HFF-Myc (cell line): Measurements from ENCODE around the gene KLK14.

ENCODE experiments used
- DNase-seq: peaks from one replicate; pipeline ENCODE4 v3.0.0-alpha.2; 2011; ENCODE audit warnings: low read depth; ENCODE audit errors: extremely low read depth
- H3K4me3 ChIP-seq: replicated peaks from 2 replicates; pipeline ENCODE4 v1.5.1; 2011; ENCODE audit warnings: low read depth, mild to moderate bottlenecking, control low read depth, low read length
- TF ChIP-seq, protein P1 (sequence below): IDR thresholded peaks from 2 replicates; pipeline ENCODE4 v1.5.1; 2012; ENCODE audit warnings: mild to moderate bottlenecking, low read depth, low read length, control low read depth; ENCODE audit errors: missing control alignments

Gene KLK14

DNA sequence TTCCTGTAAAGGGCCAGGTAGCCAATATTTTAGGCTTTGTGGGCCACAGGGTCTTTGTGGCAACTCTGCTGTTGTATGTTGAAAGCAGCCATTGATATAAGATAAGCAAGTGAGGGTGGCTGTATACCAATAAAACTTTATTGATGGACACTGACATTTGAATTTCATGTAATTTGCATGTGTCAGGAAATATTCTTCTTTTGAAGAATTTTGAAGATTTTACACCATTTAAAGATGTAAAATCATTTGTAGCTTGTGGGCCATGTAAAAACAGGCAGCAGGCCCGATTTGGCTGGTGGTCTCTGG lies 27.9 kb upstream of the KLK14 start:
- DNase-seq: no peak
- TF ChIP-seq, protein P1, sequence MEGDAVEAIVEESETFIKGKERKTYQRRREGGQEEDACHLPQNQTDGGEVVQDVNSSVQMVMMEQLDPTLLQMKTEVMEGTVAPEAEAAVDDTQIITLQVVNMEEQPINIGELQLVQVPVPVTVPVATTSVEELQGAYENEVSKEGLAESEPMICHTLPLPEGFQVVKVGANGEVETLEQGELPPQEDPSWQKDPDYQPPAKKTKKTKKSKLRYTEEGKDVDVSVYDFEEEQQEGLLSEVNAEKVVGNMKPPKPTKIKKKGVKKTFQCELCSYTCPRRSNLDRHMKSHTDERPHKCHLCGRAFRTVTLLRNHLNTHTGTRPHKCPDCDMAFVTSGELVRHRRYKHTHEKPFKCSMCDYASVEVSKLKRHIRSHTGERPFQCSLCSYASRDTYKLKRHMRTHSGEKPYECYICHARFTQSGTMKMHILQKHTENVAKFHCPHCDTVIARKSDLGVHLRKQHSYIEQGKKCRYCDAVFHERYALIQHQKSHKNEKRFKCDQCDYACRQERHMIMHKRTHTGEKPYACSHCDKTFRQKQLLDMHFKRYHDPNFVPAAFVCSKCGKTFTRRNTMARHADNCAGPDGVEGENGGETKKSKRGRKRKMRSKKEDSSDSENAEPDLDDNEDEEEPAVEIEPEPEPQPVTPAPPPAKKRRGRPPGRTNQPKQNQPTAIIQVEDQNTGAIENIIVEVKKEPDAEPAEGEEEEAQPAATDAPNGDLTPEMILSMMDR: no peak
- no peak overlapping the region for H3K4me3 ChIP-seq

DNA sequence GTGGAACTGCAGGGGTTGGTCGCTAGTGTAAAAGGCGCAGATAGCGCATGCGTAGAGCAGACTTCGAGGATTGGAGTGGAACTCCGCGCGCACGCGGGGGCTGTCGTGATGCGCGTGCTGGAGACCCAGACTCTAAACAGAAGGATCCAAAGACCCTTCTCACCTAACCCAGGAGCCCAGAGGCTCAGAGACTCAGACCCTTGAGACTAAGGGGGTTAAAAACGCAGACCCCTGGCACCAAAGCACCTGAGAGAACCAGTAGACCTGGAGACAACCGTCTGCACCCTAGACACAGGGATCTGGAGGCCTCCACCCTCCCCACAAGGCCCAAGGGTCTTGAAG lies 26.1 kb upstream of the KLK14 start:
- DNase-seq: no peak
- H3K4me3 ChIP-seq: peak overlapping the region; percentile 89
- TF ChIP-seq, protein P1: no peak

DNA sequence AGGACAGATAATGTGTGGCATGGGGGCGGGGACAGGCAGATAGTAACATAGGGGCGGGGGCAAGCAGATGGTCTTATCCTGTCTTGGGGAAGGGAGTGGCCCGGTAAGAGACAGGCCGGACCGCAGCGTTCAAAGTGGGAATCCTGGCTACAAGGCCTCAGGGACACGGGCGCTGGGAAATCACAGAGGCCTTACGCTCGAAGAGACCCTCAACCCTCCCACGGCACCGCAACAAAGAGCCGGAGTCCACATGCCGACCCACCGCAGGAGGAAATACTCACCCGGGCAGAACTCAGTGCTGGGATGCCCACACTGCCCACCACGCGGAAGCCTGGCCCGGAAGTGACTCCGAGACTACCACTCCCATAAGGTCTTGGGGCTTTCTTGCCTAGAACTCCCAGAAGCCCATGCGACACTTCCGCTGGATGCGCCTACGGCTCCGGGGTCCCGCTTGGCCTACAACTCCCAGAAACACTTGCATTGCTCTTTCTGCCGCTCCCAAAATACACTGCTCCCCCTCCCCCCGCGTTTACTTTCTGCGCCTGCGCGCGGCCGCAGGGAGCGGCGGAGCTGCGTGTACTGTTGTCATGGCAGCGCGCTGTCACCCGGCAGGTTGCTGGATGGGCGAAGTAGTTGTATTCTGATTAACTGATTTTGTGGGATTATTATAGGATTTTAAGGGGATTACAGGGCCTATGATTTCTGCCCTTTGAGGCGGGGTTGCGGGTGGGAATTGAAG lies 25.5 kb upstream of the KLK14 start, which contains the start of gene CTU1:
Gene CTU1 (minus strand): TSS at position 344 of the 739 bp plus-strand sequence. CDS start 3,840 bp downstream, outside the sequence.
- TF ChIP-seq, protein P1: no peak
- H3K4me3 ChIP-seq: peak within 1 kb of the TSS; percentile 89
- peak; percentile 99 for DNase-seq

DNA sequence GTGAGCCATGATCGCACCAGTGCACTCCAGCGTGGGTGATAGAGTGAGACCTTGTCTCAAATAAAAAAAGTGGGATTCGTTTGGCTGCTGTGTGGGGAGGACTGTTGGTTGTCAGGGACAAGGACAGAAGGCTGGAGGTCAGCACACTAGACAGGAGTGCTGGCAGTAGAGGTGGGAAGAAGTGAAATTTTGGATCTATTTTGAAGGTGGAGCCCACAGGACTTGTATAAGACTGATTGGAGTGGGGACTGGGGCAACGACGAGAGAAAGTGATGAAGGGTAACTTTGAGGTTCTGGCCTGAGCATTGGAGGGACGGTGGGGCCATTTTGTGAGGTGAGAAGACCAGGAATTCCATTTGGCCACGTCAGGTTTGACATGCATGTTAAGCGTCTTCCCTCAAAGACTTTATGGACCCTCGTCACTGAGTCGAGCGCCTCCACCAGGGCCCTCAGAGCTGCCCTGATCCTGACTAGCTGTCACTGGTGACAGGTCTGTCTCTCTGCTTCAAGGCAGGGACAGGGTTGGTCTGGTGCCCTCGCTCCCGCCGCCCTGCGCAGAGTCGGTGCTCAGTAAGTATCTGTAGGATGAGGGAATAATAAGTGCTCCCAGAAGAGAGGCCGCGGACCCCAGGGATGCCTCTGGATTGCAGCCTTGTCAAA lies 24.8 kb upstream of the KLK14 start:
- DNase-seq: no peak
- TF ChIP-seq, protein P1: no peak
- peak overlapping the region; percentile 89 for H3K4me3 ChIP-seq

DNA sequence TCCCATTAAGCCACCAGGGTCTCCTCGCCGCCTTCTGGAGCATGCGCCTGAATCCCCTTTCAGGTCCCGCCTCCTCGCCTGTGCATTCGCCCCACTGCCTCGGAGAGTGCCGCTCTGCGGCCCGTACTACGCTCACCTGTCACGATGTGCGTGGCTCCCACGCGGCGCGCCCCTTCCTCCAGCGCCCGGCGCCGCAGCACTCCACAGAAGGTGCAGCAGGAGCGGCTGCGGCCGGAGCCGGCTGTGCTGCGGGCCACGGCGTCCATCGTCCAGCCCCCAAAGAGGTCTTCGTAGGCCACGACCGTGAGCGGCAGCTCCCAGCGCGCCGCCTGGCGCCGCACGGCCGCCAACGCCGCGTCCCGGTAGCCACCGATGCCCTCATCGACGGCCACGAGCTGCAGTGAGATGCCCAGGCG lies 21.2 kb upstream of the KLK14 start:
- no peak for DNase-seq
- TF ChIP-seq, protein P1: no peak
- H3K4me3 ChIP-seq: no peak overlapping the region

DNA sequence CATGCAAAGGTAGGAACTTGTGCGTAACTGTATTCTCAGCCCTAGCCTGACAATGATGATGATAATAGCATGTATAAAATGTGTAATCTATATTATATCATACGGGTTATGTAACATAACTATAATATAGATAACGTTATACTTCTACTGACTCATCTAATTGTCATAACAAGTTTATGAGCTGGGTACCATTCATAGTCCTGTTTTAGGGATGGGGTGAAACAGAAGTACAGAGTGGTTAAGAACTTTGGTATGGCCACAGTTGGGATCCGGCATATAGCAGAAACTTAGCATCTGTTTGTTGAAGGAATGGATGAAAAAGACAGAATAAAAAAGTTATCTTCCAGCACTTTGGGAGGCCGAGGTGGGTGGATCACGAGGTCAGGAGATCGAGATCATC lies 20.3 kb upstream of the KLK14 start:
- TF ChIP-seq, protein P1: no peak
- H3K4me3 ChIP-seq: no peak overlapping the region
- no peak for DNase-seq
